Adrenal gland (tissue), 5 donors: ENCODE measurements around the gene PTPN21.

Experiments
- CTCF ChIP-seq, 6 experiments: fragments of 450-650 bp in 4 of 6; fragments of 200-600 bp in 2 of 6; sonication (generic) in 1 of 6; IDR thresholded peaks; 1 replicate in 5 of 6; 2 replicates in 1 of 6; pipeline versions ENCODE4 v1.5.1 to v1.8.0; 2016 to 2021; ENCODE audit warnings: antibody characterized with exemption in 6 of 6, mild to moderate bottlenecking in 2 of 6, moderate library complexity in 1 of 6
- POLR2A ChIP-seq, 2 donors: fragments of 450-650 bp; IDR thresholded peaks; one replicate each; pipeline ENCODE4 v1.6.1; 2017; ENCODE audit warnings: antibody characterized with exemption in 2 of 2, mild to moderate bottlenecking in 2 of 2, moderate library complexity in 1 of 2
- donor health status: DM: no; HTN: no; CAD: no.

GRCh38 chr14:88576222-88576621 lies 21.4 kb upstream of the PTPN21 start:
- TF ChIP-seq CTCF (IDR thresholded peaks at IDR 0.05) (no peak), POLR2A (IDR thresholded peaks at IDR 0.05) (no peak)
